IPS-18a (cell line): ENCODE results near the gene LGR6.
"Not testable (repeated sequence)": the region's sequence is repeated elsewhere in the genome, so short reads cannot be mapped to it uniquely, and the experiment has no call there.

ENCODE experiments used
- H3K27ac ChIP-seq: one replicate; pipeline ENCODE4 v1.5.1; 2013; ENCODE audit warnings: low read length
- H3K27me3 ChIP-seq: one replicate; pipeline ENCODE4 v1.6.1; 2013; ENCODE audit warnings: mild to moderate bottlenecking, low read length; ENCODE audit not compliant: control insufficient read depth, insufficient read depth
- H3K36me3 ChIP-seq: one replicate; pipeline ENCODE4 v1.6.1; 2013; ENCODE audit warnings: low read depth, low read length; ENCODE audit not compliant: control insufficient read depth
- H3K4me1 ChIP-seq: one replicate; pipeline ENCODE4 v1.6.1; 2013; ENCODE audit warnings: low read depth, low read length; ENCODE audit not compliant: control insufficient read depth
- H3K4me3 ChIP-seq: one replicate; pipeline ENCODE4 v1.5.1; 2013; ENCODE audit warnings: low read length
- H3K9ac ChIP-seq: one replicate; pipeline ENCODE4 v1.6.1; 2013; ENCODE audit warnings: mild to moderate bottlenecking, low read length, moderate library complexity
- H3K9me3 ChIP-seq: one replicate; pipeline ENCODE4 v1.6.1; 2013; ENCODE audit warnings: low read depth, low read length; ENCODE audit not compliant: control insufficient read depth

Gene LGR6

GRCh38 chr1:202184750-202185460 is 8.7 kb upstream of the LGR6 start:
- no peak overlapping the region for H3K27ac ChIP-seq
- H3K4me1 ChIP-seq, result no peaks in the 10 kb centered on the region
- H3K9me3 ChIP-seq, result no peaks in the 10 kb centered on the region
- no peak overlapping the region for H3K9ac ChIP-seq
- no peaks in the 10 kb centered on the region for H3K36me3 ChIP-seq
- no peaks in the 10 kb centered on the region for H3K27me3 ChIP-seq
- H3K4me3 ChIP-seq, result peak overlapping the region; percentile 28

- Histone ChIP-seq H3K27me3 (no peaks in the 10 kb centered on the region), H3K27ac (no peak overlapping the region), H3K4me3 (no peak overlapping the region), H3K9ac (no peak overlapping the region), H3K4me1 (no peaks in the 10 kb centered on the region), H3K9me3 (no peaks in the 10 kb centered on the region), H3K36me3 (no peaks in the 10 kb centered on the region)
These were observed 7.3 kb upstream of the LGR6 start for GRCh38 chr1:202186327-202186726.

GRCh38 chr1:202187041-202187671 is 6.4 kb upstream of the LGR6 start:
- H3K9ac ChIP-seq, result no peak overlapping the region
- H3K27ac ChIP-seq, result no peak overlapping the region
- no peaks in the 10 kb centered on the region for H3K27me3 ChIP-seq
- no peaks in the 10 kb centered on the region for H3K36me3 ChIP-seq
- no peak overlapping the region for H3K4me3 ChIP-seq
- no peaks in the 10 kb centered on the region for H3K4me1 ChIP-seq
- H3K9me3 ChIP-seq, result no peaks in the 10 kb centered on the region

GRCh38 chr1:202187697-202188407 is 5.7 kb upstream of the LGR6 start:
- no peak overlapping the region for H3K9ac ChIP-seq
- no peak overlapping the region for H3K4me3 ChIP-seq
- H3K27ac ChIP-seq, result no peak overlapping the region
- no peaks in the 10 kb centered on the region for H3K9me3 ChIP-seq
- no peaks in the 10 kb centered on the region for H3K36me3 ChIP-seq
- H3K4me1 ChIP-seq, result no peaks in the 10 kb centered on the region
- H3K27me3 ChIP-seq, result peaks cover 1% of the 10 kb centered on the region

GRCh38 chr1:202189001-202189790 is 4.4 kb upstream of the LGR6 start:
- H3K9me3 ChIP-seq, result no peaks in the 10 kb centered on the region
- no peak overlapping the region for H3K27ac ChIP-seq
- H3K9ac ChIP-seq, result no peak overlapping the region
- H3K36me3 ChIP-seq, result no peaks in the 10 kb centered on the region
- peaks cover 14% of the 10 kb centered on the region for H3K27me3 ChIP-seq
- peaks cover 6% of the 10 kb centered on the region for H3K4me1 ChIP-seq
- no peak overlapping the region for H3K4me3 ChIP-seq

- no peak overlapping the region for H3K4me3 ChIP-seq
- H3K4me1 ChIP-seq, result peaks cover 6% of the 10 kb centered on the region
- H3K27me3 ChIP-seq, result peaks cover 23% of the 10 kb centered on the region
- H3K27ac ChIP-seq, result no peak overlapping the region
- H3K36me3 ChIP-seq, result no peaks in the 10 kb centered on the region
- no peaks in the 10 kb centered on the region for H3K9me3 ChIP-seq
- no peak overlapping the region for H3K9ac ChIP-seq
These were observed 3.5 kb upstream of the LGR6 start for GRCh38 chr1:202189918-202190715.

GRCh38 chr1:202191391-202191790 is 2.2 kb upstream of the LGR6 start:
- H3K4me3 ChIP-seq, H3K4me1 ChIP-seq, H3K36me3 ChIP-seq, H3K27ac ChIP-seq, H3K9me3 ChIP-seq, H3K9ac ChIP-seq: not testable (repeated sequence)
- H3K27me3 ChIP-seq, result peaks cover 32% of the 10 kb centered on the region

GRCh38 chr1:202192770-202193613 is 607 bp upstream of the LGR6 start:
- H3K4me3 ChIP-seq, result peak overlapping the region; percentile 35

GRCh38 chr1:202194328-202194648 is 689 bp downstream of the LGR6 start:
- Histone ChIP-seq H3K27me3 (peaks cover 32% of the 10 kb centered on the region), H3K9ac (no peak overlapping the region), H3K4me1 (peaks cover 6% of the 10 kb centered on the region), H3K4me3 (peak overlapping the region; percentile 35), H3K36me3 (no peaks in the 10 kb centered on the region), H3K9me3 (no peaks in the 10 kb centered on the region), H3K27ac (no peak overlapping the region)

More at GRCh38 chr1:202192770-202193613, 607 bp upstream of the LGR6 start:
- no peak overlapping the region for H3K9ac ChIP-seq
- no peaks in the 10 kb centered on the region for H3K9me3 ChIP-seq
- peaks cover 6% of the 10 kb centered on the region for H3K4me1 ChIP-seq
- H3K27me3 ChIP-seq, result peaks cover 32% of the 10 kb centered on the region
- H3K36me3 ChIP-seq, result no peaks in the 10 kb centered on the region
- no peak overlapping the region for H3K27ac ChIP-seq

- peaks cover 6% of the 10 kb centered on the region for H3K4me1 ChIP-seq
- no peak overlapping the region for H3K9ac ChIP-seq
- peaks cover 31% of the 10 kb centered on the region for H3K27me3 ChIP-seq
- H3K9me3 ChIP-seq, result no peaks in the 10 kb centered on the region
- H3K27ac ChIP-seq, result no peak overlapping the region
- no peaks in the 10 kb centered on the region for H3K36me3 ChIP-seq
- no peak overlapping the region for H3K4me3 ChIP-seq
These were observed 4.2 kb downstream of the LGR6 start for GRCh38 chr1:202197653-202198365.
